Measurements from ENCODE around the gene GAS7. TPM values are rescaled to one million over a fixed set of nuclear protein-coding genes. Genes with fewer than 3 reads are reported as not detected.

The GAS7 gene
- total RNA-seq, 1 donor: 8.6 TPM

DNA sequence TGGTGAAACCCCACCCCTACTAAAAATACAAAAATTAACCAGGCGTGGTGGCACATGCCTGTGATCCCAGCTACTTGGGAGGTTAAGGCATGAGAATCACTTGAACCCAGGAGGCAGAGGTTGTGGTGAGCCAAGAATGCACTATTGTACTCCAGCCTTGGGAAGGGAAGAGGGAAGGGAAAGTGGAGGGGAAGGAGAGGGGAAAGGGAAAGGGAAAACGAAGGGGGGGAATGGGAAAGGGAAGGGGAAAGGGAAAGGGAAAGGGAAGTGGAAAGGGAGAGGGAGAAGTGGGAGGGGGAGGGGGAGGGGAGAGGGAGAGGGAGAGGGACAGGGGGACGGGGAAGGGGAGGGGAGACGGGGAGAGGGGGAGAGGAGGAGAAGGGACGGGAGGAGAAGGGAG, 122.5 kb downstream of the GAS7 start:
- H3K4me3 ChIP-seq (ENCODE audit: low read depth, low read length): no peak overlapping the region
- DNase-seq (ENCODE audit: low read depth): no peak
- TF ChIP-seq, protein P1, sequence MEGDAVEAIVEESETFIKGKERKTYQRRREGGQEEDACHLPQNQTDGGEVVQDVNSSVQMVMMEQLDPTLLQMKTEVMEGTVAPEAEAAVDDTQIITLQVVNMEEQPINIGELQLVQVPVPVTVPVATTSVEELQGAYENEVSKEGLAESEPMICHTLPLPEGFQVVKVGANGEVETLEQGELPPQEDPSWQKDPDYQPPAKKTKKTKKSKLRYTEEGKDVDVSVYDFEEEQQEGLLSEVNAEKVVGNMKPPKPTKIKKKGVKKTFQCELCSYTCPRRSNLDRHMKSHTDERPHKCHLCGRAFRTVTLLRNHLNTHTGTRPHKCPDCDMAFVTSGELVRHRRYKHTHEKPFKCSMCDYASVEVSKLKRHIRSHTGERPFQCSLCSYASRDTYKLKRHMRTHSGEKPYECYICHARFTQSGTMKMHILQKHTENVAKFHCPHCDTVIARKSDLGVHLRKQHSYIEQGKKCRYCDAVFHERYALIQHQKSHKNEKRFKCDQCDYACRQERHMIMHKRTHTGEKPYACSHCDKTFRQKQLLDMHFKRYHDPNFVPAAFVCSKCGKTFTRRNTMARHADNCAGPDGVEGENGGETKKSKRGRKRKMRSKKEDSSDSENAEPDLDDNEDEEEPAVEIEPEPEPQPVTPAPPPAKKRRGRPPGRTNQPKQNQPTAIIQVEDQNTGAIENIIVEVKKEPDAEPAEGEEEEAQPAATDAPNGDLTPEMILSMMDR (IDR thresholded peaks at IDR 0.05; ENCODE audit: insufficient read depth, low read depth, low read length): no peak

GRCh38 chr17:10073941-10074340, 124.5 kb downstream of the GAS7 start:
- H3K4me3 ChIP-seq (ENCODE audit: low read depth, low read length): no peak overlapping the region
- DNase-seq (ENCODE audit: low read depth): no peak
- TF ChIP-seq, protein P1 (IDR thresholded peaks at IDR 0.05; ENCODE audit: insufficient read depth, low read depth, low read length): no peak

DNA sequence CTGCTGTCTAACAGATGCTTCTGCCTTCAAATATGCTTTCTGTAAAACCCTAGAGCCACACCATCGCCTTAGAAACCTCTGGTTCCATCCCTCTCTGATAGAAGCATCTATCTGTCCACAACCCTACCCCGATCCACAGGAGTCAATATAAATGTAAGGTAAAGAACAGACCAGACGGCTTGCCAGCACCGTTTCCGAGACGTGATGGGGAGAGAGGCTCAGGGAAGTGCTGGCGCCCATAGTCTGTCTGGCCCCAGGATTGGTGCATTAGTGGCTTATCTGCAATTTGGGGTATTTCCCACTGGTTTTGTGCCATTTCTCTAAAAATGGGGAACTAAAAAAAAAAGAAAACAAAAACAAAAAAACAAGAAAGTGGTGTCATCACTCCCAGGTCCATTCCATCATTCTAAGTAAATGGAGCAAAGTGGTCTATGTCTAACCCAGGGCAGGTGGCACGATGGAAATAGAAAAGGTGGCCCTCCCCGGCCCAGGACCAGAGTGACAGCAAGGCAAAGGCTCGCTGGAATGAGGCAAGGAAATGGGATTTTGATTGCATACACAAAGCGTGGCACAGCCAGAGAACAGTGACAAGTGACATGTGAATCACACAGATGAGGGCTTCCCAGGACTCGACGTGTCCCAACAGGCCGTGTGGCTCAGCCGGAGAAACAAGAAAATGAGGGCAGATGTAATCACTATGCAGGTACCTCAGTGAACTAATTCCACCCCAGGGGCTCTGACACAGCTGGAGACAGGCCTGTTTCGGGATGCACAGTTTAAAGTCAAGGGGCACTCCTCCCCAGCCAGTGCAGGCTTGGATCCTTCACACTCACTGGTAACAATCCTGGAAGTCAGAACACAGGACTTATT, 125.6 kb downstream of the GAS7 start:
- DNase-seq (ENCODE audit: low read depth): no peak
- H3K4me3 ChIP-seq (ENCODE audit: low read depth, low read length): no peak overlapping the region
- TF ChIP-seq, protein P1 (IDR thresholded peaks at IDR 0.05; ENCODE audit: insufficient read depth, low read depth, low read length): no peak

DNA sequence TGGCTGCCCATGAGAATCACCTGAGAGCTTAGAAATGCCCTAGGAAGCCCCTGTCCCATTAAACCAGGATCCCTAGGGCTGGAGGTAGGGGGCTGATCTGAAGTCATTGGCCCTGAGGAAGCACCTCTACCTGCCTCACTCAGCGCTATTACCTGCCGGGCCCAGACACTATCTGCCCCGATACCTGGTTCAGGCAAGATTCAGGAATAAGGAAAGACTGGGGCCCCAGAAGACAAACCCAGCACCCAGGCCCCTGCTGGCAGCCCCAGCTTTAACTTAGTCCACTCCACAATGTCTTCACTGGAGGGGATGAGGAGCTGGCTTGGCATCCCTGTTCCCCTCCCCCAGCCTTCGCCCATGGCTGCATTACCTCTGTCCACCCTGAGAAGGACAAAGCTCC, 126.3 kb downstream of the GAS7 start:
- DNase-seq (ENCODE audit: low read depth): no peak
- TF ChIP-seq, protein P1 (IDR thresholded peaks at IDR 0.05; ENCODE audit: insufficient read depth, low read depth, low read length): no peak
- no peak overlapping the region for H3K4me3 ChIP-seq (ENCODE audit: low read depth, low read length)

- no peak overlapping the region for H3K4me3 ChIP-seq (ENCODE audit: low read depth, low read length)
- no peak for DNase-seq (ENCODE audit: low read depth)
- TF ChIP-seq, protein P1 (IDR thresholded peaks at IDR 0.05; ENCODE audit: insufficient read depth, low read depth, low read length): no peak
Measured at GRCh38 chr17:10071141-10071540, 127.3 kb downstream of the GAS7 start.

DNA sequence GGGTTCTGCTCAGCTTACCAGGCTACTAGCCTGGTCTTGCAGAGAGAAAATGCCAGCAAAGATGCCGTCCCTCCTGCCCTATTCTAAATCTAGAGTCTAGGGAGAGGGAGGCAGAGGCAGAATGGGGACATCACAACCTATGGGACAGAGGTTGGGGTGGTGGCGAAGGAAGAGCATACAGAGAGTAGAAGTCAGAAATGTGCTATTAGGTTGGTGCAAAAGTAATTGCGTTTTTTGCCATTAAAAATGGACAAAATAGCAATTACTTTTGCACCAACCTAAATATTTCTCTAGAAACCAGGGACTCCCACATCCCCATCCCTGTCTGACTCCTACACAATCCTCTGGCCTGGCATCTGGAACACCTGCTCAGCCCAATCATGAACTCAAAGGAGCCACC, 127.7 kb downstream of the GAS7 start:
- H3K4me3 ChIP-seq (ENCODE audit: low read depth, low read length): no peak overlapping the region
- TF ChIP-seq, protein P1 (IDR thresholded peaks at IDR 0.05; ENCODE audit: insufficient read depth, low read depth, low read length): no peak
- no peak for DNase-seq (ENCODE audit: low read depth)
